ENCODE measurements around the gene FOCAD. TPM values are rescaled to one million over a fixed set of nuclear protein-coding genes. Genes with fewer than 3 reads are reported as not detected.

The FOCAD gene
- total RNA-seq, 1 experiment from 2014 or later: 43.3 TPM

DNA sequence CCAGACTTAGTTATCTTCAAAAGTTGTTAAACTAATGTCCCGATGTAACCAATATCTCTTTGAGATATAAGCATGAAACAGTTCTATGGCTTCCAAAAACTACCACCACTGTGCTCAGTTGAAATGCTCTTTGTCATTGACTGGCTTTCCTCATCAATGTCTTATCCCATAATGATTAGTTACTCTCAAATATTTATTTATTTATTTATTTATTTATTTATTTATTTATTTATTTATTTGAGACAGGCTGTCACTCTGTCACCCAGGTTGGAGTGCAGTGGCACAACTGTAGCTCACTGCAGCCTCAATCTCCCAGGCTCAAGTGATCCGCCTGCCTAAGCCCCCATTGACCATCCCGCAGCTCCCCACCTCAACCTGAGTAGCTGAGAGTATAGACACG lies 33.7 kb upstream of the FOCAD start:
- Histone ChIP-seq H3K9me3 (ENCODE audit: control insufficient read depth, low read depth, low read length) (no peaks in the 10 kb centered on the region), H3K4me1 (ENCODE audit: insufficient read depth, low read length) (peaks cover 2% of the 10 kb centered on the region; the same call in 1 of the 2 replicates), H2BK120ac (ENCODE audit: low read depth, low read length, poor library complexity, severe bottlenecking) (no peak overlapping the region), H3T11ph (ENCODE audit: low read length) (no peak overlapping the region), H3K79me2 (ENCODE audit: insufficient read depth, low read length) (no peaks in the 10 kb centered on the region), H3K14ac (ENCODE audit: insufficient read depth, low read length) (no peak overlapping the region), H3K27me3 (ENCODE audit: insufficient read depth, low read length) (no peaks in the 10 kb centered on the region), H4K20me1 (ENCODE audit: control insufficient read depth, insufficient read depth, insufficient read length) (no peaks in the 10 kb centered on the region), H4K8ac (replicated peaks; ENCODE audit: insufficient read length, low read depth, low read length) (no peak overlapping the region), H3K23ac (ENCODE audit: insufficient read length, low read depth, low read length) (no peak overlapping the region), H2BK15ac (ENCODE audit: low read depth, low read length) (no peak overlapping the region), H3K79me1 (ENCODE audit: insufficient read depth, low read depth, low read length, poor library complexity, severe bottlenecking) (no peaks in the 10 kb centered on the region), H3K23me2 (ENCODE audit: insufficient read length, low read depth, low read length, poor library complexity, severe bottlenecking) (no peaks in the 10 kb centered on the region), H2AFZ (ENCODE audit: low read length) (no peak overlapping the region), H2AK5ac (ENCODE audit: insufficient read length, low read length) (no peak overlapping the region), H4K5ac (ENCODE audit: insufficient read length, low read depth, low read length) (no peak overlapping the region), H3K4me2 (ENCODE audit: insufficient read depth, insufficient read length, low read length) (no peak overlapping the region), H2BK5ac (ENCODE audit: insufficient read length, low read length) (no peak overlapping the region), H2BK20ac (ENCODE audit: low read depth, low read length, poor library complexity, severe bottlenecking) (no peak overlapping the region), H3K4ac (ENCODE audit: low read depth, low read length) (no peak overlapping the region), H3K56ac (ENCODE audit: insufficient read length, low read depth, low read length) (no peak overlapping the region), H3K27ac (ENCODE audit: insufficient read length, low read depth, low read length) (no peak overlapping the region), H2BK12ac (ENCODE audit: insufficient read length, low read depth, low read length) (no peak overlapping the region), H4K91ac (ENCODE audit: insufficient read length, low read depth, low read length) (no peak overlapping the region), H3K18ac (ENCODE audit: insufficient read length, low read depth, low read length) (no peak overlapping the region), H3K9ac (ENCODE audit: extremely low read depth, insufficient read length, low read length) (no peak overlapping the region)
- no CpG with 5 or more reads among the region's 4 CpGs for WGBS (ENCODE audit: extremely low coverage, insufficient read length, low lambda C conversion rate)
- Mint-ChIP-seq H3K27me3 (ENCODE audit: low read depth) (no peaks in the 10 kb centered on the region; the same call in none of the 2 replicates), H3K9me3 (peaks cover 1 to 8% of the 10 kb centered on the region in 2 experiments; a peak in 2 of 5 replicates), H3K4me3 (no peak overlapping the region), H3K36me3 (ENCODE audit: insufficient read depth in 1 of 3, low read depth in 3 of 3) (peaks cover 2 to 13% (median 2%) of the 10 kb centered on the region in 3 experiments; a peak in 4 of 7 replicates), H3K27ac (no peak overlapping the region), H3K4me1 (peaks cover 4 to 6% of the 10 kb centered on the region in 2 experiments)
- TF ChIP-seq, protein P1, sequence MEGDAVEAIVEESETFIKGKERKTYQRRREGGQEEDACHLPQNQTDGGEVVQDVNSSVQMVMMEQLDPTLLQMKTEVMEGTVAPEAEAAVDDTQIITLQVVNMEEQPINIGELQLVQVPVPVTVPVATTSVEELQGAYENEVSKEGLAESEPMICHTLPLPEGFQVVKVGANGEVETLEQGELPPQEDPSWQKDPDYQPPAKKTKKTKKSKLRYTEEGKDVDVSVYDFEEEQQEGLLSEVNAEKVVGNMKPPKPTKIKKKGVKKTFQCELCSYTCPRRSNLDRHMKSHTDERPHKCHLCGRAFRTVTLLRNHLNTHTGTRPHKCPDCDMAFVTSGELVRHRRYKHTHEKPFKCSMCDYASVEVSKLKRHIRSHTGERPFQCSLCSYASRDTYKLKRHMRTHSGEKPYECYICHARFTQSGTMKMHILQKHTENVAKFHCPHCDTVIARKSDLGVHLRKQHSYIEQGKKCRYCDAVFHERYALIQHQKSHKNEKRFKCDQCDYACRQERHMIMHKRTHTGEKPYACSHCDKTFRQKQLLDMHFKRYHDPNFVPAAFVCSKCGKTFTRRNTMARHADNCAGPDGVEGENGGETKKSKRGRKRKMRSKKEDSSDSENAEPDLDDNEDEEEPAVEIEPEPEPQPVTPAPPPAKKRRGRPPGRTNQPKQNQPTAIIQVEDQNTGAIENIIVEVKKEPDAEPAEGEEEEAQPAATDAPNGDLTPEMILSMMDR (conservative IDR thresholded peaks at IDR 0.05): no peak
- no peak for DNase-seq
